Stimulated activated CD4-positive, alpha-beta T cell treated with anti-CD3 and anti-CD28 coated beads, TNF-alpha, amount 100 ng/mL, for 48 hours (primary cell): ENCODE results near the gene GNG8.

Experiments
- DNase-seq, 3 donors: peaks; one replicate each; pipeline ENCODE4 v3.0.0-alpha.2; 2020; ENCODE audit warnings: low read depth in 3 of 3

The GNG8 gene

GRCh38 chr19:46618670-46619231 is 17.3 kb downstream of the GNG8 start:
- no peak for DNase-seq

DNA sequence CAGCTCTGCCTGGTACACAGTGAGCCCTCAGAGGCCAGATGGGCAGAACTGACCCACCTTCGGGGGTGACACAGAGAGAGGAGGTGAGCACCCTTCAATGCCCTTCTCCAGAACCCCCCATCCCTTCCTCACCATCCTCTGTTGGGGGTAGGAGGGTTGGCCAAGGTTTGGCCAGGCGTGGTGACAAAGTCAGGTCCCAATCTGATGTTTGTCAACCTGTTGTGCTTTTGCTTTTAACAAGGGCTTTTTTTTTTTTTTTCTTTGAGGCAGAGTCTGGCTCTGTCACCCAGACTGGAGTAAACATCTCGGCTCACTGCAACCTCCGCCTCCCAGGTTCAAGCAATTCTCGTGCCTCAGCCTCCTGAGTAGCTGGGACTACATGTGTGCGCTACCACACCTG is 18.4 kb downstream of the GNG8 start:
- no peak for DNase-seq

DNA sequence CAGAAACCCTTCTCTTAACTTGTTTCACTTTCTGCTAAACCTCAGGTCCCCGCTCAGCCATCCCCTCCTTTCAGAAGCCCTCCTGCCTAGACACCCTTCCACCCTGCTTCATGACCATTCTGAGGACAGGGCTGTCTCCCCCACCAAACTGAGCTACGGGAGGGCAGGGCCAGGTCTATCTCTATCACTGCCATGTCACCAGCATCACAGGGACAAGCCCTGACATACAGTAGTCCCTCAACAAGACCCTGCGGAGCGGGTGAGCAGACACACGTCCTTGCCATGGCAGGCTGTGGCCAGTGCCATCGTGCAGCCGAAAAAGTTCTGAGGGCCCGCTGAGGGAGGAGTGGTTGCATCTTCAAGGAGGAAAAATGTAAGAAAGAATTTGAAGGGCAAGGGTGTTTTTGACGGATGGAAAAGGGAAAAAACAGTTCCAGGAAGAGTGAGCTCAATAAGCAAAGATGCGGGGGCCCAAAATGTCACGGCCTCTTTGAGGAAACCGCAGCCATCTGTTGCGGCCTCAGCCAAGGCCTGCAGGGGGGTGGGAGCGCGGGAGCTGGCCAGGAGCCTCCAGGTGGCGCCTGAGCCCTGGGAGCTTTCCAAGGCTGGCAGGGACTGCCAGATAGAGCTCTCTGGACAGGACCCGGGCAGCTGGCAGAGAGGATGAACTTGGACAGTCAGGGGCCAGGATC is 19.2 kb downstream of the GNG8 start:
- DNase-seq = no peak

- DNase-seq = no peak
Observed at GRCh38 chr19:46615966-46616365, 20.0 kb downstream of the GNG8 start.

- peak; percentile 68 to 82 (median 80) for DNase-seq
Observed at GRCh38 chr19:46614114-46614722, 21.8 kb downstream of the GNG8 start.

DNA sequence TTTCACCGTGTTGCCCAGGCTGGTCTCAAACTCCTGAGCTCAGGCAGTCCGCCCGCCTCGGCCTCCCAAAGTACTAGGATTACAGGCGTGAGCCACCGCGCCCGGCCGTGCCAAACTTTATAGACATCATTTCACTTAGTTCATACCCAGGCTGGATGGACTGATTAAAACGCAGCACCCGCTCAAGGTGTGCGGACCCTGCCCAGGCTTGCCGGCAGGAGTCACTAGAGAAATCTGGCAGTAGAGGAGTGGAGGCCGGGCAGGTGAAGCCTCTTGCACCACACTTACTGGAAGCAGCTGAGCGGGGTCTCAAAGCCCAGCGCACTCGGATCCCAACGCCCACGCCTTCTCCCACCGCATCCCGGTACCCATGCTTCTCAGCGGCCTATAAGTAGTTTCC is 22.5 kb downstream of the GNG8 start:
- DNase-seq = no peak

DNA sequence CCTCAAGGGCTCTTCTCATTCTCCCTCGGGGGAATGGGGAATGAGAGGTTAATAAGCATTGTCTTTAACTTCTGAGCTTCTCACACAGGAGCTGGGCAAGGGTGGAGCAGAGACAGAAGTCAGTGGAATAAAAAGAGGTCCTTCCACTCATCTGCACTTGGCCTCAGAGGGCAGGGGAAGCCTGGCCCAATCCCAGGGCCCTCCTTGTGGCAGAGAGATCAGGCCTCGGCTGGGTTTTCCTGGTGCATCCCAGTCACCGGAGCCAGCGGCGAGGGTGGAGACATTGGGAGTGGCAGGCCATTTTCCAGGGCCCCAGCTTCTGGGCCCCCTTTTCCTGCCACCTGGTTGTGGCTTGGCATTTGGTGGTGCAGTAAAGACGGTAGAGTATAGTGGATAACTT is 24.2 kb downstream of the GNG8 start:
- DNase-seq = no peak

GRCh38 chr19:46610851-46611770 is 24.9 kb downstream of the GNG8 start:
- DNase-seq = no peak

DNA sequence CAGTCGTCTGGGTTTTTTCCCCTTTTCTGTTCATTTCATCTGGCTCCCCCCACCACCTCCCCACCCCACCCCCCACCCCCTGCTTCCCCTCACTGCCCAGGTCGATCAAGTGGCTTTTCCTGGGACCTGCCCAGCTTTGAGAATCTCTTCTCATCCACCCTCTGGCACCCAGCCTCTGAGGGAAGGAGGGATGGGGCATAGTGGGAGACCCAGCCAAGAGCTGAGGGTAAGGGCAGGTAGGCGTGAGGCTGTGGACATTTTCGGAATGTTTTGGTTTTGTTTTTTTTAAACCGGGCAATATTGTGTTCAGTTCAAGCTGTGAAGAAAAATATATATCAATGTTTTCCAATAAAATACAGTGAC is 25.6 kb downstream of the GNG8 start:
- DNase-seq = no peak

GRCh38 chr19:46609511-46610412 is 26.2 kb downstream of the GNG8 start:
- no peak for DNase-seq

GRCh38 chr19:46608581-46609345 is 27.2 kb downstream of the GNG8 start:
- DNase-seq = no peak

DNA sequence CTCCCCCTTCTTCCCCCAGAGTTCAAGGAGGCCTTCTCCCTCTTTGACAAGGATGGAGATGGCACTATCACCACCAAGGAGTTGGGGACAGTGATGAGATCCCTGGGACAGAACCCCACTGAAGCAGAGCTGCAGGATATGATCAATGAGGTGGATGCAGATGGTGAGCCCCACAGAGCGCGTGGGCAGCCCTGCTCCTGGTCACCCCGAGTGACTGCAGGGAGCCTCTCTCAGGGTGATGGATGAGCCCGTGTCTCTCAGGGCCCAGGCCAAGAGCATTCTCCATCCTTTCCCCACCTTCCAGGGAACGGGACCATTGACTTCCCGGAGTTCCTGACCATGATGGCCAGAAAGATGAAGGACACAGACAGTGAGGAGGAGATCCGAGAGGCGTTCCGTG is 27.8 kb downstream of the GNG8 start:
- no peak for DNase-seq

- no peak for DNase-seq
Observed at GRCh38 chr19:46607448-46607841, 28.6 kb downstream of the GNG8 start.

DNA sequence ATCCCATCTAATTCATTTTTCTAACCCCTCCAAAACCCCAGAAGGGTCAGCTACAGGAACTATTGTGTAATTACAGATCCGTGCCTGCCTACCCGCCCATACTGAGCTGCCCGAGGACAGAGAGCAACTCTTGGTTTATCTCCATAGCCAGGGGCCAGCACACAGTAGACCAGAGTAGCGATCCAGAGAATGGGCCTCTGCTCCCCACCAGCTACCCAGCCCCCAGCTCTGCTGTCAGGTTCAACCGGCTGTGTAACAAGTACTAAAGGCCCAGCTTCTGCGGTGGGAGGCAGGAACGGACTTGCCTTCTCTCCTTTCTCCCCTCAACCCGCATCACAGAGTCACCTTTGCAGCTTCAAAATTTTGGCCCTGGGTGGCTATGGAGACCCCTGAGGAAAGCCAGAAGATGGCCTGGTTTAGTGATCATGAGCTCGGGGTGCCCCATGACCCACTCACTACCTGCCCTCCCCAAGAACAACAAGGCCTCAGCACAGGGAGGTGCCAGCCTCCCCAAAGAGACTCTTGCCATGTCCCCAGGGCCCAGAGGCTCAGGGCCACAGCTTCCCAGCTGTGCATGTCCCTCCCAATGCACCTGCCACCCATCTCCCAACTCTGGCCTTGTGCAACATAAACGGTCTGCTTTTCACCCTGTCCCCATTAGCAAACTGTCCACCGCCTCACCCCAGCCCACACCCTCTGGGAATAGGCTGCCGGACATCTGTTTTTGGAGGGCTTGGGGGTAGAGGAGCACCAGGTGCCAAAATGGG is 29.1 kb downstream of the GNG8 start:
- no peak for DNase-seq

- no peak for DNase-seq
Observed at GRCh38 chr19:46606019-46606418, 30.0 kb downstream of the GNG8 start.

- no peak for DNase-seq
Observed at GRCh38 chr19:46605356-46605821, 30.6 kb downstream of the GNG8 start.

- no peak for DNase-seq
Observed at GRCh38 chr19:46604781-46605355, 31.1 kb downstream of the GNG8 start.

DNA sequence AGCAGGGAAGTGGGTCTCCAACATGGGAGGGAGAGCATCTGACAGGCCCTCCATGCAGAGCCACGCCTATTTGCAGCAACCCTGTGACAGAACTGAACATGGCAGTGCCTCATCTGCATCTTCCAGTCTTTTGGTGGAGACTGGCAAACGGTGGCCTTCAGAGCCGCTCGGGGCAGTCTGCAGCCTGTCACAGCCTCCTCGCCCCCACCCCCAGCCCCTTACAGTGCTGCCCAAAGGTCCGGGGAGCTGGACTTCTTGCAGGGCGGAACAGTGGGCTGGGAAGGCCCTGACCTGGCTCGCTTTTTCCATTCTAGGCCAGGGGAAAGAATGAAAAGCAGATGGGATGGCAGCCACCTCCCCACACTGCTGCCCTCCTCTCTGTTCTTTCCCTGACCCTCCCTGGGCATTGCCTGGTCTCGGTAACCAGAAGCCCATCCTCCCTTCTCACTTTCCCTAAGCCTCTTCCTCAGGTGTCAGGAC is 32.2 kb downstream of the GNG8 start:
- DNase-seq = no peak

- DNase-seq = no peak
Observed at GRCh38 chr19:46603195-46603637, 32.8 kb downstream of the GNG8 start.
